HG02571 (cell line): ENCODE results near the gene KISS1R.

Experiments
- ATAC-seq: cut with Tn5 transposase; IDR thresholded peaks from one replicate; pipeline ENCODE4 v1.9.1; 2021; ENCODE audit warnings: mild to moderate bottlenecking, moderate library complexity; ENCODE audit not compliant: unreplicated experiment

Gene KISS1R

DNA sequence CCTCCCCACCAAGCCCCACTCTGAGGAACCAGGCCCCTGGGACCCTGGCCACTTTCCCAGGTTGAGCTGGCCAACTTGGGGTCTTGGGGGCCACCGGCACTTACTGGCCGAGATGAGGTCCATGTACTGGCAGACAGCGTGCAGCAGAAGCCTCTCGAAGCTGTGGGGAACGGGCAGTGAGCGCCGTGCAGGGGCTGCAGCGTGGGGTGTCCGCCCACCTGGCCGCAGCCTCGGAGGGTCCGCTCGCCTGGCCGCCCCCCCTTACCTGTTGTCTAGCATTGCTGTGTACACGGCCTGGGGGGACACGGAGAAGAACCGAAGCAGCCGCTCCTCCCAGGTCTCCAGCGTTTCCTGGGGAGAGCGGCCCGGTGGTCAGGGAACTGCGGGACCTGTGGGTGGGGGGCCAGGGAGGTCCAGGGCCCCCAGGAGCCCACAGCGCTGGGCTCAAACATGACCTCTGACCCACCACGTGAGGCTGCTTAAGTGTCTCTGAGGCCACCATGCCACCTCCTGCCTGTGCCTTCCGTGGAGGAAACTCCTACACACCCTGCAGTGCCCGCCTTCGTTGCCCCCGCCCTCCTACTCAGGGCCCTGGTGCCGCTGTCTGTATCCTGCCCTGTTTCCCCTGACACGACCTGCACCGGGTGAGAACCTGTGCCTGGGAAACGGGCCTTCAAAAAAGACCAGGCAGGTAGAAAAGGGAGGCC, 17.6 kb upstream of the KISS1R start:
- no peak for ATAC-seq

GRCh38 chr19:900043-900301, 17.2 kb upstream of the KISS1R start:
- no peak for ATAC-seq

GRCh38 chr19:900302-901111, 16.6 kb upstream of the KISS1R start:
- no peak for ATAC-seq

GRCh38 chr19:901216-902092, 15.7 kb upstream of the KISS1R start:
- ATAC-seq = no peak

DNA sequence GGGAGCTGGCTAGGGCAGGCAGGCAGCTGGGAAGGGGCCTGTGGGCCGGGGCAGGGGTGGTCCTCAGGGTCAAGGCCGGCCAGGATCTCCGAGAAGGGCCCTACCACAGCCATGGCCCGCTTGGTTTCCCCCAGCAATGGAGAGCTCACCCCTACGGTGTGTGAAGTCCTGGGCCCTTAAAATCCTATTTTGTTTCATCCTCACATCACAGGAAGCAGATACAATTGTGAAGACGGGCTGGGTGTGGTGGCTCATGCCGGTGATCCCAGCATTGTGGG, 15.1 kb upstream of the KISS1R start:
- no peak for ATAC-seq

GRCh38 chr19:902446-903226, 14.5 kb upstream of the KISS1R start:
- ATAC-seq = no peak

GRCh38 chr19:903266-903797, 13.8 kb upstream of the KISS1R start:
- ATAC-seq = no peak

DNA sequence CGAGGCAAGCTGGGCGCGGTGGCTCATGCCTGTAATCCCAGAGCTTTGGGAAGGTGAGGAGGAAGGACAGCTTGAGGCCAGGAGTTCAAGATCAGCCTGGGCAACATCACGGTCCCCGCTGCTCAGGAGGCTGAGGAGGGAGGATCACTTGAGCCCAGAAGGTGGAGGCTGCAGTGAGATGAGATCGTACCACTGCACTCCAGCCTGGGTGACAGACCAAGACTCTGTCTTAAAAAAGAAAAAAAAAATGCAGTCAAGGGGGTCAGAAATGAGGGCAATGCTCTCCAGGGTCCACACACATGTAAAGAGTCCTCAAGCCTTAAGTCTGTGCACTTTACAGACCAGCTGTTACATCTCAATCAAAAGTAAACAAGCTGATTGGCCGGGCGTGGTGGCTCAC, 12.6 kb upstream of the KISS1R start:
- no peak for ATAC-seq

- ATAC-seq = no peak
Measured at GRCh38 chr19:906480-906879, 10.7 kb upstream of the KISS1R start.

DNA sequence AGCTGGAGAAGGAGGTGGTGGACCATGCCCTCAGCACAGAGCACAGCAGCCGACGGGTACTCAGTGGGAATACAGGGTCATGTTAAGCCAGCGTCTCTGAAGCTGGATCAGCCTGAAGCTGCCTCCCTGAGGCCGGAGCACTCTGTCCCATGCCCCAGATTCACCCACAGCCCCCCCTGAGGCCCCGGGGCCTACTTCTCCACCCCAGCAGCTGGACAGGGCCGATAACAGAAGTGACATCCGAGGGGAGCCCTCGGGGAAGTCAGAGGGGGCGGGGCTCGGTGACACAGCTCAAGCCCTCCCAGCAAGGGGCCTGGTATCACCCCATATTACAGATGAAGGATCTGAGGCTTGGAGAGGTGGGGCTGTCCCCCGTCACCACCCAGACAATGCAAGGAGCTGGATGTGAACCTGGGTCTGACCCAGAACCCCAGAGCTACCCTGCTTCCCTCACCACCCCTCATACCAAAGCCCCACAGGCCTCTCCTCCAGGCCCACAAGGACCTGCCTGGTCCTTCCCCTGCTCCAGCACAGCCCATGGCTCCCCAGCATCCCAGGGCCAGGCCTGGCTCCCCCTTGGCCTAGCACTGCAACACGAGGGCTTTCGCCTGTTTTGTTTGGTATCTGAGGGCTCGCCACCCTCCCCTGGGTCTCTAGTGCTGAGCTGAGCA, 9.8 kb upstream of the KISS1R start:
- ATAC-seq = no peak

DNA sequence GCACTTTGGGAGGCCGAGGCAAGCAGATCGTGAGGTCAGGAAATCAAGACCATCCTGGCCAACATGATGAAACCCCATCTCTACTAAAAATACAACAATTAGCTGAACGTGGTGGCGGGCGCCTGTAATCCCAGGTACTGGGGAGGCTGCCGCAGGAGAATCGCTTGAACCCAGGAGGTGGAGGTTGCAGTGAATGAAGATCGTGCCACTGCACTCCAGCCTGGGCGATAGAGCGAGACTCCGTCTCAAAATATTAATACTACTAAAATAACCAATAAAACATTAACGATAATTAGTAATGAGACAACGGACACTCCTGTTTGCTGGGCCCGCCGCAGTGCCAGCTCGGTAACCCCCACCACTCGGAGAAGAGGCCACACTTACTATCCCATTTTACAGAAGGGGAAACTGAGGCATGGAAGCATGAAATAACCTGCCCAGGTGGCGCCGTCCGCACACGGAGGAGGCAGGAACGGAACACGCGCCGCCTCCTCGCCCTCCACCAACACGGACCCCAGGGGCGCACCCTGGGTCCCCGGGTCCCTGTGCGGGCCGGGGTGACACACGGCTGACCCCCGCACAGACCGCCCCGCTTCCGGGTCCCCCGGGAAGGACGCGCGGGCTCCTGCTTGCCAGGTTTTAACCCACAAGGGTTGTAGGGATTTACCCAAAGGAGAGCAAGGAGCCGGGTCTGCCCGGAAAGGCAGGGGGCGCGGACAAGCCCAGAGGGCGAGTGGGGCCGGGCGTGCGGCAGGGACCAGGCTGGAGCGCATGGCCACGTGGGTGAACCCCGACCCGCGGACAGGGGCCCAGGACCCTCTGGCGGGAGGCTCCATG, 5.7 kb upstream of the KISS1R start:
- ATAC-seq = no peak

DNA sequence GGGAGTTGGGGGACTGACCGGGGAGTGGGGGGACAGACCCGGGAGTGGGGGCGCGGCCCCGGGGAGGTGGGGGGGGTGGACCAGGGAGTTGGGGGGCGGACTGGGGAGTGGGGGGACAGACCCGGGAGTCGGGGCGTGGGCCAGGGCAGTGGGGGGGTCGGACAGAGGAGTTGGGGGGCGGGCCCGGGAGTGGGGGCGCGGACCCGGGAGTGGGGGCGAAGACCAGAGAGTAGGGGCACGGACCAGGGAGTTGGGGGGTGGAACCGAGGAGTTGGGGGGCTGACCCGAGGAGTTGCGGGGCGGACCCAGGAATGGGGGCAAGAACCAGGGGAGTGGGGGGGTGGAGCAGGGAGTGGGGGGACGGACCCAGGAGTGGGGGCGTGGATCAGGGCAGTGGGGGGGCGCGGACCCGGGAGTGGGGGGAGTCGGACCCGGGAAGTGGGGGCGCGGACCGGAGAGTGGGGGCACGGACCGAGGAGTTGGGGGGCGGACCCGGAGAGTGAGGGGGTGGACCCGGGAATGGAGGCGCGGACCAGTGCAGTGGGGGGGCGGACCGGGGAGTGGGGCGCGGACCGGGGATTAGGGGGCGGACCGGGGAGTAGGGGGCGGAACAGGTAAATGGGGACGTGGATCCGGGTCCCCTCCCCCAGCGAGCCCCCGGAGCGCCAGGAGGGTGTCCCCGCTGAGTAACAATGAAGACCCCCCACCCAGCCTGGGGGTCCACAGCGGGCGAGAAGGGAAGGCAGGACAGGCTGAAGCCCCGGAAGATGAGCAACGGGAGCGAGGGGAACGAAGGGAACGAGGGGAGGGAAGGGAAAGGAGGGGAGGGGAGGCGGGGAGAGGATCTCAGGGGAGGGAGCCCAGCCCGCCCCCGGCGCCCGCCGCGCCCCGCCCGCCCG, 4.7 kb upstream of the KISS1R start:
- ATAC-seq = no peak

GRCh38 chr19:913080-913748, 3.9 kb upstream of the KISS1R start, which contains the start of gene R3HDM4:
Gene R3HDM4, minus strand, starts transcription at chr19:913219. Its CDS starts 62 bp downstream, at chr19:913157.
- ATAC-seq = no peak

DNA sequence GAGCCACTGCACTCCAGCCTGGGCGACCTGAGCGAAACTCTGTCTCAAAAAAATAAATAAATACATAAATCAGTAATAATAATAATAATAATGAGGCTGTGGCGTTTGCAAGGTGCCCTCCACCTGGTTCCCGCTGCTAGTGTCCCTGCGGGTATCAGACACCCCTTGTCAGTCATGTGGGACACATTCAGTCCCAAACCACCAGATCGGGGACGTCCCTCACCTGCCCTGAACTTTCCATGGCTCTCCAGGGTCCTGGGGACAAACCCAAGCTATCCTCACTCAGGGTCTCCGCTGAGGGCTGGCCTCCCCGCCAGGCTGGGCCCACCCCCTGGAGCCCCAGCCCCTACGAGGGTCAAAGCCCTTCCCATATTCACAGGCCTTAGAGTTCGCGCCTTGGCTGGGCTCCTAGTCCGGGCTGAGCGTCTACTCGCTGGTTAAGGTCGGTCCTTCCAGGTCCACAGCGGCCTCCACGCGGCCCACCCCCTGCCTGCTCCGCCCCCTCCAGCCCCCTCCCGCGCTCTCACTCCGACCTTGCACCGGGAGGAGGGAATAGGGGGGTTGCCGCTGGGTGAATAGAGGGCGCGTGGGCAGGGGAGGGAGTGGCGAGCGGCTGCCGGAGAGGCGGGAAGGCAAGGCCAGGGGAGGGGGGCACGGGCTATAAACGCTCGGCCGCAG, 349 bp upstream of the KISS1R start:
- no peak for ATAC-seq

GRCh38 chr19:918152-918437, 962 bp downstream of the KISS1R start:
- no peak for ATAC-seq

GRCh38 chr19:918481-919198, 1.5 kb downstream of the KISS1R start:
- ATAC-seq = no peak
